ENCODE measurements around the gene SPTLC2. TPM values are rescaled to one million over a fixed set of nuclear protein-coding genes. Genes with fewer than 3 reads are reported as not detected.
"Not testable (repeated sequence)": the region's sequence is repeated elsewhere in the genome, so short reads cannot be mapped to it uniquely, and the experiment has no call there.

The SPTLC2 gene
- total RNA-seq, 4 donors from 2014 or later, result 13.2 to 35.2 (median 20.5) TPM

DNA sequence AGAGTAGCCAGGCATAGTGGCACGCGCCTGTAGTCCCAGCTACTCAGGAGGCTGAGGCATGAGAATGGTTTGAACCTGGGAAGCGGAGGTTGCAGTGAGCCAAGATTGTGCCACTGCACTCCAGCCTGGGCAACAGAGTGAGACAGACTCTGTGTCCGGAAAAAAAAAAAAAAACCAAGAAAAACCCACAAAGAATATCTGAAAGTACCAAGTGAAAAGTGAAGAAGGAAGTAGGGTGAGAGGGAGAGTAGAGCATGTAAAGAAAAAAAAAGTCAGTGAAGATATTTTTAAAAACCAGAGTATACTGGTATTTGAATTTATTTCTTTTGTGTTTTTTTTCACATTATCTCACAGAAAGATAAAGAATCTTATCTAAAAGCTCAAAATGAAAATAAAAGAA is 74.5 kb downstream of the SPTLC2 start:
- no peak for TF ChIP-seq EP300 (IDR thresholded peaks at IDR 0.05)
- TF ChIP-seq POLR2A (IDR thresholded peaks at IDR 0.05), result no peak
- peaks cover 0 to 36% (median 8%) of the 10 kb centered on the region in 3 donors for H3K4me1 ChIP-seq
- no peaks in the 10 kb centered on the region for H3K27me3 ChIP-seq
- H3K27ac ChIP-seq, result peak overlapping the region in 2 of 4 donors; percentile 62 to 74
- ATAC-seq, result no peak
- no peaks in the 10 kb centered on the region for H3K9me3 ChIP-seq
- WGBS, 2 donors (ENCODE audit: low coverage in 1 of 2), result 14 to 100% methylated on average over 1 to 2 of the region's 4 CpGs
- H3K4me3 ChIP-seq, result no peak overlapping the region
- peaks cover 0 to 13% of the 10 kb centered on the region in 2 donors for H3K36me3 ChIP-seq

DNA sequence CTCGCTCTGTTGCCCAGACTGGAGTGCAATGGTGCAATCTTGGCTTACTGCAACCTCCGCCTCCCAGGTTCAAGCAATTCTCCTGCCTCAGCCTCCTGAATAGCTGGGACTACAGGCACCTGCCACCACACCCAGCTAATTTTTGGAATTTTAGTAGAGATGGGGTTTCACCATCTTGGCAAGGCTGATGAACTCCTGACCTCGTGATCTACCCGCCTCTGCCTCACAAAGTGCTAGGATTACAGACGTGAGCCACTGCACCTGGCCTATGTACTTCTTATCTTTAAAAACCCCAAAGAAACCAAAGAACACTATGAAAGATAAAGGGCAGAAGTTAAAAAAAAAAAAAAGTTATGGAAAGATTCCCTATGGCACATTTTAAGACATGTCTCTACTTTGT is 79.5 kb downstream of the SPTLC2 start:
- not testable (repeated sequence) for H3K27ac ChIP-seq, ATAC-seq, H3K4me3 ChIP-seq, H3K27me3 ChIP-seq, H3K36me3 ChIP-seq, H3K9me3 ChIP-seq
- peaks cover 0 to 17% (median 0%) of the 10 kb centered on the region in 3 donors for H3K4me1 ChIP-seq
- 88 to 100% methylated on average over 4 of the region's 5 CpGs for WGBS, 2 donors (ENCODE audit: low coverage in 1 of 2)

DNA sequence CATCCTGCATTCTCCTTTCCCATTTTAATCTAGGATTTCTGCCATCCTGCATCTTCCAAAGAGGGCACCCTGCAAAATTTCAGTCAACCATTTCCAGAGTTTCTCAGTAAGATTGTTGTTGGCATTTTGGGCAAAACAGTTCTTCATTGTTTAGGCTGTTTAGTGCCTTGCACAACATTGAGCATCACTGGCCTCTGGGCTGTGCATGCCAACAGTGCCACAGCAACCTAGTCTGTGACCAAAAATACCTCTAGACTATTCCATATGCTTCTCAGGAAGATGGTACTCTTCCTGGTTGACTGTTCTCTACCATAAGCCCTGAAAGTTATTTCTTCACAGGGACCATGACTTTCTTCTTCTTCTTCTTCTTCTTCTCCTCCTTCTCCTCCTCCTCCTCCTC is 85.4 kb downstream of the SPTLC2 start:
- H3K4me1 ChIP-seq, result peaks cover 0 to 11% (median 1%) of the 10 kb centered on the region in 3 donors
- H3K27me3 ChIP-seq, result no peaks in the 10 kb centered on the region
- no peaks in the 10 kb centered on the region for H3K9me3 ChIP-seq
- H3K36me3 ChIP-seq, result peaks cover 0 to 9% of the 10 kb centered on the region in 2 donors
- no peak overlapping the region for H3K27ac ChIP-seq
- no peak for ATAC-seq
- H3K4me3 ChIP-seq, result no peak overlapping the region
- TF ChIP-seq POLR2A (IDR thresholded peaks at IDR 0.05) (no peak), POLR2AphosphoS5 (IDR thresholded peaks at IDR 0.05) (no peak), EP300 (IDR thresholded peaks at IDR 0.05) (no peak)
- TF ChIP-seq, protein P1, sequence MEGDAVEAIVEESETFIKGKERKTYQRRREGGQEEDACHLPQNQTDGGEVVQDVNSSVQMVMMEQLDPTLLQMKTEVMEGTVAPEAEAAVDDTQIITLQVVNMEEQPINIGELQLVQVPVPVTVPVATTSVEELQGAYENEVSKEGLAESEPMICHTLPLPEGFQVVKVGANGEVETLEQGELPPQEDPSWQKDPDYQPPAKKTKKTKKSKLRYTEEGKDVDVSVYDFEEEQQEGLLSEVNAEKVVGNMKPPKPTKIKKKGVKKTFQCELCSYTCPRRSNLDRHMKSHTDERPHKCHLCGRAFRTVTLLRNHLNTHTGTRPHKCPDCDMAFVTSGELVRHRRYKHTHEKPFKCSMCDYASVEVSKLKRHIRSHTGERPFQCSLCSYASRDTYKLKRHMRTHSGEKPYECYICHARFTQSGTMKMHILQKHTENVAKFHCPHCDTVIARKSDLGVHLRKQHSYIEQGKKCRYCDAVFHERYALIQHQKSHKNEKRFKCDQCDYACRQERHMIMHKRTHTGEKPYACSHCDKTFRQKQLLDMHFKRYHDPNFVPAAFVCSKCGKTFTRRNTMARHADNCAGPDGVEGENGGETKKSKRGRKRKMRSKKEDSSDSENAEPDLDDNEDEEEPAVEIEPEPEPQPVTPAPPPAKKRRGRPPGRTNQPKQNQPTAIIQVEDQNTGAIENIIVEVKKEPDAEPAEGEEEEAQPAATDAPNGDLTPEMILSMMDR (IDR thresholded peaks at IDR 0.05), result no peak

DNA sequence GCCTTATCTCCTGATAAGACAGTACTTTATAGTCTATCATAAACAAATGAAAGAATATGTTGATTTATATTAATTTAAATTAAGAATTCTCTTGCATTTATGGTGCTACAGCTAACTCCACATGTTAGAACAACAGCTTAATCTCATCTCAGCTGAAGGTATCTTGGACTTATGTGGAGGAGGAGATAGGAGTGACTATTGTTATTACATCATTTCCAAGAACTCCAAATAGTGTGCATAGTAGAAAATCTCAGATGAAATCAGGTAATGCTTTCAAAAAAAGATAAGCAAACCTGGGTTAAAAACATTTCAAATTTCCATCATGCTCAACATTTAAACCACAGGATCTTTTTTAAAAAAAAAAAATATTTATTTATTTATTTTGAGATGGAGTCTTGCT is 86.5 kb downstream of the SPTLC2 start:
- Histone ChIP-seq H3K9me3 (no peaks in the 10 kb centered on the region), H3K27me3 (no peaks in the 10 kb centered on the region), H3K27ac (no peak overlapping the region), H3K4me3 (no peak overlapping the region), H3K4me1 (peaks cover 0 to 16% (median 3%) of the 10 kb centered on the region in 3 donors), H3K36me3 (peaks cover 0 to 4% of the 10 kb centered on the region in 2 donors)
- ATAC-seq, result no peak
- no peak for TF ChIP-seq POLR2AphosphoS5 (IDR thresholded peaks at IDR 0.05)
- TF ChIP-seq, protein P1 (IDR thresholded peaks at IDR 0.05), result no peak
- no peak for TF ChIP-seq EP300 (IDR thresholded peaks at IDR 0.05)
- no peak for TF ChIP-seq POLR2A (IDR thresholded peaks at IDR 0.05)

DNA sequence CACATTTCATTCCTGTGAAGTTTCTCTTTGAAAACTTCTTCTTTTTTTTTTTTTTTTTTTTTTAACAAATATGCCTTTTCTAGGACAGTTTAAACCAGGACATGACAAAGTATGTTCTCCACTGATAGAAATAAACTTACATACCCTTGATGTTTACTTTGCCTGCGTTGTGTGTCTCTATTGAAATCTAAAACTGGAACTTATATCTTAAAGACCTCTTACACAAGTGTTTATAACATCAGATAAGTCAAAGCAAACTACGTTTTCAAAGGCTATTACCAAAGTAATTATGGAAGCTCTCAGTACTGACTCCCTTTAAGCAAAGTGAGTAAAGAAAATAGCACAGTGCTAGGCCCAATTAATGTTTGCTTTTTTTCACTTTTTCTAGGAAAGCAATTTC is 87.2 kb downstream of the SPTLC2 start:
- no peak for ATAC-seq
- Histone ChIP-seq H3K9me3 (no peaks in the 10 kb centered on the region), H3K27ac (no peak overlapping the region), H3K4me3 (no peak overlapping the region), H3K27me3 (no peaks in the 10 kb centered on the region), H3K4me1 (peaks cover 0 to 16% (median 3%) of the 10 kb centered on the region in 3 donors), H3K36me3 (no peaks in the 10 kb centered on the region)
- 45 to 53% methylated on average over 2 of the region's 2 CpGs for WGBS, 2 donors (ENCODE audit: low coverage in 1 of 2)
- TF ChIP-seq, protein P1 (IDR thresholded peaks at IDR 0.05), result no peak
- TF ChIP-seq EP300 (IDR thresholded peaks at IDR 0.05) (no peak), POLR2A (IDR thresholded peaks at IDR 0.05) (no peak), POLR2AphosphoS5 (IDR thresholded peaks at IDR 0.05) (no peak)

DNA sequence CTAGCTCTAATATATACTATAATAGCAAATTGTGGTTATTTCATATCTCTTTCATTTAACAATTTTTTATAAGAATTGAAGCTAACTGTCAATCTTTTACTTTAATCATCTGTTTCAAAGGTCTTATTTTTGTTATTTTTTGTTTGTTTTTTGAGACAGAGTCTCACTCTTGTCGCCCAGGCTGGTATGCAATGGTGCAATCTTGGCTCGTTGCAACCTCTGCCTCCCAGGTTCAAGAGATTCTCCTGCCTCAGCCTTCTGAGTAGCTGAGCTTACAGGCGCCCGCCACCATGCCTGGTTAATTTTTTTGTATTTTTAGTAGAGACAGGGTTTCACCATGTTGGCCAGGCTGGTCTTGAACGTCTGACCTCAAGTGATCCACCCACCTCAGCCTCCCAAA is 87.7 kb downstream of the SPTLC2 start:
- H3K27me3 ChIP-seq, H3K9me3 ChIP-seq, ATAC-seq, H3K4me3 ChIP-seq, H3K27ac ChIP-seq, H3K36me3 ChIP-seq: not testable (repeated sequence)
- 93 to 96% methylated on average over 3 to 5 of the region's 5 CpGs for whole genome bisulfite sequencing, 2 donors (ENCODE audit: low coverage in 1 of 2)
- peaks cover 0 to 16% (median 3%) of the 10 kb centered on the region in 3 donors for H3K4me1 ChIP-seq

DNA sequence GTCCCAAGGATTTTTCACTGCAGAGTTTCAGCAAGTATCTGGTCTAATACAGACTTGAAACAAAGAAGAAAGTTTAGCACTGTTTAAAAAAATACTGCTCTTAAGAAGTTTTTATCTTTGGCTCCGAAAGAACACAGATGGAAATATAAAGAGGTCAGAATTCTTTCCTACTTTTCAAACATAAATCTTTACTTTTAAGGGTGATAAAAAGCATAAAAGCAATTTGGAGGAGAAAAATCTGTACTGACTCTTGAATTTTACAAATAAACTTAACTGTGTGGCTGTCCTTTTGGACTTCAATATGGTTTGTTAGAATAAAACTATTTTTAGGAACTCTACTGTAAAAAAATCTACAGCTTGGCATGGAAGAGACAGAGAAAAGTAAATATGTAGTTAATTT is 90.2 kb downstream of the SPTLC2 start:
- Histone ChIP-seq H3K9me3 (no peaks in the 10 kb centered on the region), H3K27me3 (no peaks in the 10 kb centered on the region), H3K27ac (peak overlapping the region in 1 of 4 donors; percentile 43), H3K4me1 (peaks cover 0 to 16% (median 3%) of the 10 kb centered on the region in 3 donors), H3K4me3 (no peak overlapping the region), H3K36me3 (peaks cover 0 to 11% of the 10 kb centered on the region in 2 donors)
- TF ChIP-seq, protein P1 (IDR thresholded peaks at IDR 0.05), result no peak
- no peak for TF ChIP-seq POLR2AphosphoS5 (IDR thresholded peaks at IDR 0.05)
- no peak for TF ChIP-seq POLR2A (IDR thresholded peaks at IDR 0.05)
- no peak for TF ChIP-seq EP300 (IDR thresholded peaks at IDR 0.05)
- WGBS, 2 donors (ENCODE audit: low coverage in 1 of 2), result 0 to 17% methylated on average over 1 of the region's 1 CpG
- ATAC-seq, result no peak

Measured in gastroesophageal sphincter (tissue), 4 donors.